HG02571 (cell line): Measurements from ENCODE around the gene CALY.

Experiments
- ATAC-seq: cut with Tn5 transposase; IDR thresholded peaks from one replicate; pipeline ENCODE4 v1.9.1; 2021; ENCODE audit warnings: mild to moderate bottlenecking, moderate library complexity; ENCODE audit not compliant: unreplicated experiment

CALY gene

GRCh38 chr10:133312769-133313145 lies 23.9 kb downstream of the CALY start:
- ATAC-seq = no peak

GRCh38 chr10:133312016-133312768 lies 24.5 kb downstream of the CALY start:
- ATAC-seq = no peak

- no peak for ATAC-seq
These were observed 25.1 kb downstream of the CALY start for GRCh38 chr10:133311570-133311969.

GRCh38 chr10:133310789-133311188 lies 25.9 kb downstream of the CALY start:
- ATAC-seq = no peak

- no peak for ATAC-seq
These were observed 26.3 kb downstream of the CALY start for GRCh38 chr10:133310399-133310755.

GRCh38 chr10:133309720-133310398 lies 26.8 kb downstream of the CALY start:
- no peak for ATAC-seq

GRCh38 chr10:133309100-133309719 lies 27.5 kb downstream of the CALY start:
- ATAC-seq = peak; percentile 65

GRCh38 chr10:133308421-133309099 lies 28.1 kb downstream of the CALY start, which contains the start of the genes TUBGCP2 and ZNF511:
Gene TUBGCP2, minus strand, starts transcription at chr10:133308872. Its CDS starts 5,931 bp downstream, at chr10:133302941.
Gene ZNF511, plus strand, starts transcription at chr10:133308914. Its CDS starts 30 bp downstream, at chr10:133308944.
- ATAC-seq = peak; percentile 82

GRCh38 chr10:133307776-133308420 lies 28.8 kb downstream of the CALY start:
- ATAC-seq = no peak

GRCh38 chr10:133306941-133307379 lies 29.7 kb downstream of the CALY start:
- ATAC-seq = no peak

GRCh38 chr10:133306097-133306476 lies 30.6 kb downstream of the CALY start:
- no peak for ATAC-seq

- no peak for ATAC-seq
These were observed 33.5 kb downstream of the CALY start for GRCh38 chr10:133303206-133303605.

- no peak for ATAC-seq
These were observed 34.5 kb downstream of the CALY start for GRCh38 chr10:133302230-133302629.

GRCh38 chr10:133299738-133300137 lies 37.0 kb downstream of the CALY start:
- ATAC-seq = no peak

GRCh38 chr10:133299224-133299623 lies 37.5 kb downstream of the CALY start:
- ATAC-seq = no peak

- no peak for ATAC-seq
These were observed 38.2 kb downstream of the CALY start for GRCh38 chr10:133298466-133298865.

- no peak for ATAC-seq
These were observed 39.2 kb downstream of the CALY start for GRCh38 chr10:133297504-133297903.

- no peak for ATAC-seq
These were observed 41.0 kb downstream of the CALY start for GRCh38 chr10:133295426-133296320.

- ATAC-seq = no peak
These were observed 42.5 kb downstream of the CALY start for GRCh38 chr10:133294189-133294588.

GRCh38 chr10:133293810-133294119 lies 42.9 kb downstream of the CALY start:
- no peak for ATAC-seq
